ENCODE measurements around the gene SLC16A1. TPM values are rescaled to one million over a fixed set of nuclear protein-coding genes. Genes with fewer than 3 reads are reported as not detected.

The SLC16A1 gene
- total and polyA plus RNA-seq, 10 of the 15 experiments (the other 5 are each of a cell fraction or from before 2014, with no cell fraction given) = 39.0 to 106 (median 65.8) TPM

GRCh38 chr1:112939810-112940209, 16.2 kb downstream of the SLC16A1 start (continued):
- TF ChIP-seq ZBTB40 (IDR thresholded peaks at IDR 0.05; ENCODE audit: borderline replicate concordance) (no peak), SREBF2 (IDR thresholded peaks at IDR 0.05; ENCODE audit: low read length) (no peak), EGR1 (IDR thresholded peaks at IDR 0.05; ENCODE audit: borderline replicate concordance in 1 of 2, low read depth in 2 of 2, low read length in 2 of 2) (no peak), BMI1 (IDR thresholded peaks at IDR 0.05; ENCODE audit: borderline replicate concordance) (no peak), NFXL1 (IDR thresholded peaks at IDR 0.05; ENCODE audit: borderline replicate concordance) (no peak), RCOR1 (conservative IDR thresholded peaks at IDR 0.05; ENCODE audit: low read depth, low read length) (no peak), RAD21 (IDR thresholded peaks at IDR 0.05; ENCODE audit: insufficient read depth, low read depth, low read length) (no peak)

GRCh38 chr1:112938210-112938609, 17.8 kb downstream of the SLC16A1 start:
- RAD21 ChIA-PET (ENCODE audit: unreplicated experiment) = interaction anchor here (0.8 to 5.1 kb wide), 7 partner anchors 14 to 547 kb away, joined by 3 to 53 read pairs (median 19); partner anchors contain the start of genes LRIG2 and SLC16A1
- Histone ChIP-seq H3K27me3 (replicated peaks in 1 of 2; ENCODE audit: control insufficient read depth in 2 of 2, insufficient read depth in 2 of 2, low read length in 1 of 2) (no peaks in the 10 kb centered on the region), H3K27ac (ENCODE audit: control insufficient read depth, insufficient read depth) (no peak overlapping the region; the same call in 1 of the 2 replicates), H3K9ac (ENCODE audit: control insufficient read depth, insufficient read depth, low read length) (no peak overlapping the region), H3K4me2 (ENCODE audit: control insufficient read depth, insufficient read depth) (peak overlapping the region; percentile 28; the same call in 1 of the 2 replicates), H3K36me3 (ENCODE audit: control insufficient read depth in 2 of 2, insufficient read depth in 2 of 2, low read length in 1 of 2) (peaks cover 0 to 2% of the 10 kb centered on the region in 2 experiments; a peak in 1 of 4 replicates), H3K9me3 (replicated peaks; ENCODE audit: control insufficient read depth, insufficient read depth, low read length) (no peaks in the 10 kb centered on the region; the same call in 2 of the 3 replicates), H3K4me3 (0 out of 2 replicates have a peak overlapping the region, but pooled peaks have one; percentile 19), H3K79me2 (ENCODE audit: control insufficient read depth, insufficient read depth, low read length) (peaks cover 53% of the 10 kb centered on the region), H3K4me1 (ENCODE audit: control insufficient read depth, insufficient read depth, low read length) (0 out of 2 replicates have a peak, but pooled peaks cover 4% of the 10 kb centered on the region), H4K20me1 (ENCODE audit: control insufficient read depth, insufficient read depth) (no peaks in the 10 kb centered on the region), H2AFZ (ENCODE audit: control insufficient read depth, low read depth, low read length) (no peak overlapping the region)
- CTCF ChIA-PET = interaction anchor here (0.5 to 4.9 kb wide), 8 partner anchors 9 to 138 kb away, joined by 3 to 51 read pairs (median 12); partner anchors contain the start of genes LRIG2 and SLC16A1
- no TSS peak for BruUV-seq (replicated peaks)
- POLR2A ChIA-PET = interaction anchor here (0.6 to 2.5 kb wide), 5 partner anchors 12 to 54 kb away, joined by 3 to 25 read pairs (median 11); partner anchors contain the start of gene SLC16A1
- SMC1A ChIA-PET (ENCODE audit: uncharacterized antibody, unreplicated experiment) = interaction anchor here (1.1 to 4.2 kb wide), 5 partner anchors 9 to 104 kb away, joined by 3 to 80 read pairs (median 17); no protein-coding TSS in a partner anchor
- 81% methylated on average over 3 of the region's 3 CpGs for WGBS (ENCODE audit: insufficient coverage, insufficient replicate concordance, low lambda C conversion rate, missing lambda C conversion rate)
- intact Hi-C loops (cut with micrococcal nuclease; ENCODE audit: unreplicated experiment) = no loop called here
- no peak for FAIRE-seq
- peak; percentile 16; the same call in 1 of the 3 replicates for ATAC-seq
- DNase-seq (ENCODE audit: low read depth, low spot score) = no peak
- in situ Hi-C loops (cut with MboI) = no loop called here
- no peak for TF ChIP-seq NR2C2 (IDR thresholded peaks at IDR 0.05; ENCODE audit: borderline replicate concordance, control insufficient read depth, insufficient read length, low read depth)
